Measurements from ENCODE around the gene VSIR.

DNA sequence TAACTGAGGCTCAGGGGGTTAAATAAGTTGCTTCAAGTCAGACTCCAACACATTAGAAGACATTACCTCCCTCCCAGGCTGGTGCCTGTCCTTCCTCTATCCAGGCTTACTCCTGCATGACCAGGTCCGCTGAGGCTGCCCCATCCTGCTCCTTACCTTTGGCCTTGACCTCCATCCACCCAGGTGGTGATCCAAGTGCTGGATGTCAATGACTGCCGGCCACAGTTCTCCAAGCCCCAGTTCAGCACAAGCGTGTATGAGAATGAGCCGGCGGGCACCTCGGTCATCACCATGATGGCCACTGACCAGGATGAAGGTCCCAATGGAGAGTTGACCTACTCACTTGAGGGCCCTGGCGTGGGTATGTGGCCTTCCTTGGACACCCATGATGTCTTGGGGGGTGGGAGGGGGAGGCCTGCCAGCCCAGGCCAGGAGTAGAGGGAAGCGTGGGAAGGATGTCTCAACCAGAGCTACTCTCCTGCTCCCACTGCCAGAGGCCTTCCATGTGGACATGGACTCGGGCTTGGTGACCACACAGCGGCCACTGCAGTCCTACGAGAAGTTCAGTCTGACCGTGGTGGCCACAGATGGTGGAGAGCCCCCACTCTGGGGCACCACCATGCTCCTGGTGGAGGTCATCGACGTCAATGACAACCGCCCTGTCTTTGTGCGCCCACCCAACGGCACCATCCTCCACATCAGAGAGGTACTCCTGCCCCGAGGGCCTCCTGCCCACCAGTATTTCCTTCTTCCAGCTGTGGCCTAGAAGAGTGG is 29.6 kb upstream of the VSIR start:
- TF ChIP-seq, protein P1, sequence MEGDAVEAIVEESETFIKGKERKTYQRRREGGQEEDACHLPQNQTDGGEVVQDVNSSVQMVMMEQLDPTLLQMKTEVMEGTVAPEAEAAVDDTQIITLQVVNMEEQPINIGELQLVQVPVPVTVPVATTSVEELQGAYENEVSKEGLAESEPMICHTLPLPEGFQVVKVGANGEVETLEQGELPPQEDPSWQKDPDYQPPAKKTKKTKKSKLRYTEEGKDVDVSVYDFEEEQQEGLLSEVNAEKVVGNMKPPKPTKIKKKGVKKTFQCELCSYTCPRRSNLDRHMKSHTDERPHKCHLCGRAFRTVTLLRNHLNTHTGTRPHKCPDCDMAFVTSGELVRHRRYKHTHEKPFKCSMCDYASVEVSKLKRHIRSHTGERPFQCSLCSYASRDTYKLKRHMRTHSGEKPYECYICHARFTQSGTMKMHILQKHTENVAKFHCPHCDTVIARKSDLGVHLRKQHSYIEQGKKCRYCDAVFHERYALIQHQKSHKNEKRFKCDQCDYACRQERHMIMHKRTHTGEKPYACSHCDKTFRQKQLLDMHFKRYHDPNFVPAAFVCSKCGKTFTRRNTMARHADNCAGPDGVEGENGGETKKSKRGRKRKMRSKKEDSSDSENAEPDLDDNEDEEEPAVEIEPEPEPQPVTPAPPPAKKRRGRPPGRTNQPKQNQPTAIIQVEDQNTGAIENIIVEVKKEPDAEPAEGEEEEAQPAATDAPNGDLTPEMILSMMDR (IDR thresholded peaks at IDR 0.05), result no peak
- no peak for TF ChIP-seq EZH2 (IDR thresholded peaks at IDR 0.05; ENCODE audit: borderline replicate concordance, insufficient read depth, low read depth, low read length, poor library complexity, severe bottlenecking)
